Neuronal stem cell (in vitro differentiated cells): ENCODE results near the gene MRPL58.
"Not testable (repeated sequence)": the region's sequence is repeated elsewhere in the genome, so short reads cannot be mapped to it uniquely, and the experiment has no call there.

Experiments used
- DNase-seq: peaks from one replicate; pipeline ENCODE4 v3.0.0-alpha.2; 2013; ENCODE audit warnings: low spot score
- H2AFZ ChIP-seq: one replicate; pipeline ENCODE4 v1.6.1; 2013; ENCODE audit warnings: mild to moderate bottlenecking, low read length, inconsistent platforms
- H2AK5ac ChIP-seq: 2 replicates; pipeline ENCODE4 v1.6.1; 2013; ENCODE audit warnings: low read depth, mild to moderate bottlenecking, inconsistent platforms, low read length, moderate library complexity, mixed read lengths
- H2BK120ac ChIP-seq: 2 replicates; pipeline ENCODE4 v1.6.1; 2013; ENCODE audit warnings: low read depth, mild to moderate bottlenecking, inconsistent platforms, low read length, moderate library complexity, mixed read lengths
- H2BK12ac ChIP-seq: one replicate; pipeline ENCODE4 v1.6.1; 2013; ENCODE audit warnings: low read length, inconsistent platforms
- H2BK15ac ChIP-seq: 2 replicates; pipeline ENCODE4 v1.6.1; 2013; ENCODE audit warnings: mild to moderate bottlenecking, low read length, inconsistent platforms, mixed read lengths
- H2BK5ac ChIP-seq: one replicate; pipeline ENCODE4 v1.6.1; 2013; ENCODE audit warnings: inconsistent platforms, mild to moderate bottlenecking, low read length, moderate library complexity
- H3K14ac ChIP-seq: one replicate; pipeline ENCODE4 v1.6.1; 2013; ENCODE audit warnings: low read length, inconsistent platforms
- H3K18ac ChIP-seq: 2 replicates; pipeline ENCODE4 v1.6.1; 2013; ENCODE audit warnings: low read length, inconsistent platforms
- H3K23ac ChIP-seq: 2 replicates; pipeline ENCODE4 v1.6.1; 2013; ENCODE audit warnings: low read depth, mild to moderate bottlenecking, mixed read lengths, low read length, inconsistent platforms; ENCODE audit not compliant: poor library complexity
- H3K27ac ChIP-seq: replicated peaks from 3 replicates; pipeline ENCODE4 v1.5.1; 2013; ENCODE audit warnings: low read length, inconsistent platforms
- H3K27me3 ChIP-seq, 3 experiments: 2 replicates each; pipeline ENCODE4 v1.6.1; 2013; ENCODE audit warnings: low read length in 3 of 3, mild to moderate bottlenecking in 2 of 3, inconsistent platforms in 1 of 3, low read depth in 1 of 3, mixed read lengths in 1 of 3, moderate library complexity in 1 of 3; ENCODE audit not compliant: control insufficient read depth in 3 of 3, insufficient read depth in 3 of 3
- H3K36me3 ChIP-seq, 2 donors: replicated peaks in 1 of 2; 2 replicates each; pipeline ENCODE4 v1.6.1; 2013; ENCODE audit warnings: low read length in 2 of 2; ENCODE audit not compliant: control insufficient read depth in 2 of 2, insufficient read depth in 2 of 2
- H3K4ac ChIP-seq: 2 replicates; pipeline ENCODE4 v1.6.1; 2013; ENCODE audit warnings: inconsistent platforms, mild to moderate bottlenecking, low read length, moderate library complexity
- H3K4me1 ChIP-seq, 2 donors: 1 replicate in 1 of 2; 2 replicates in 1 of 2; pipeline ENCODE4 v1.6.1; 2013; ENCODE audit warnings: low read length in 2 of 2, low read depth in 1 of 2; ENCODE audit not compliant: control insufficient read depth in 2 of 2, insufficient read depth in 1 of 2
- H3K4me2 ChIP-seq: one replicate; pipeline ENCODE4 v1.6.1; 2013; ENCODE audit warnings: mild to moderate bottlenecking, low read length, inconsistent platforms; ENCODE audit not compliant: insufficient read depth, poor library complexity, severe bottlenecking
- H3K4me3 ChIP-seq, 2 donors: 2 replicates each; pipeline ENCODE4 v1.5.1; 2013; ENCODE audit warnings: low read length in 2 of 2, mild to moderate bottlenecking in 2 of 2, inconsistent platforms in 1 of 2, moderate library complexity in 1 of 2
- H3K79me1 ChIP-seq: one replicate; pipeline ENCODE4 v1.6.1; 2013; ENCODE audit warnings: low read depth, mild to moderate bottlenecking, inconsistent platforms, low read length, moderate library complexity
- H3K9ac ChIP-seq: one replicate; pipeline ENCODE4 v1.6.1; 2013; ENCODE audit warnings: mild to moderate bottlenecking, low read depth, low read length, inconsistent platforms; ENCODE audit not compliant: poor library complexity
- H3K9me3 ChIP-seq, 2 donors: replicated peaks in 1 of 2; 2 replicates each; pipeline versions ENCODE3 to v1.6.1; 2013; ENCODE audit warnings: low read length in 2 of 2, mild to moderate bottlenecking in 2 of 2, inconsistent platforms in 1 of 2, low read depth in 1 of 2, mixed read lengths in 1 of 2, moderate library complexity in 1 of 2; ENCODE audit not compliant: control insufficient read depth in 2 of 2, insufficient read depth in 1 of 2
- H4K8ac ChIP-seq: one replicate; pipeline ENCODE4 v1.6.1; 2013; ENCODE audit warnings: low read depth, mild to moderate bottlenecking, inconsistent platforms, low read length, moderate library complexity
- H4K91ac ChIP-seq: one replicate; pipeline ENCODE4 v1.6.1; 2013; ENCODE audit warnings: low read length, low read depth, mild to moderate bottlenecking, inconsistent platforms; ENCODE audit not compliant: poor library complexity
- WGBS, 2 donors: extraction: QIAGEN DNeasy Blood & Tissue Kit; methylation state at CpG; one replicate each; pipeline ENCODE4 v1.1.7; 2013; ENCODE audit warnings: missing lambda C conversion rate in 2 of 2, mixed read lengths in 1 of 2; ENCODE audit not compliant: insufficient read length in 2 of 2, insufficient replicate concordance in 1 of 2; ENCODE audit errors: extremely low coverage in 2 of 2; 5-methylcytosine and 5-hydroxymethylcytosine counted together

Gene MRPL58

DNA sequence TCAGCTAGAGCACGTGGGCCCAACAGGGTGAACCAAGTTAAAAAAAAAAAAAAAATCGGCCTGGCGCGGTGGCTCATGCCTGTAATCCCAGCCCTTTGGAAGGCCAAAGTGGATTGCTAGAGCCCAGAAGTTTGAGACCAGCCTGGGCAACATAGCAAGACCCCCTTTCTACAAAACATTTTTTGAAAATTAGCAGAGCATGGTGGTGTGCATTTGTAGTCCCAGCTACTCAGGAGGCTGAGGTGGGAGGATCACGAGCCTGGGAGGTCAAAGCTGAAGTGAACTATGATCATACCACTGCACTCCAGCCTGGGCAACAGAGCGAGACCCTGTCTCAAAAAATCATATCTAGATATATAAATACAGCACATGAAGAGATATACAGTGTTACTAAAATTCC lies 6.4 kb upstream of the MRPL58 start:
- not testable (repeated sequence) for H2AK5ac ChIP-seq, H4K8ac ChIP-seq, H2BK5ac ChIP-seq, H3K4me3 ChIP-seq, H3K4me2 ChIP-seq, H3K27me3 ChIP-seq, H3K27ac ChIP-seq, H3K79me1 ChIP-seq, H3K4ac ChIP-seq, H3K9ac ChIP-seq, H2AFZ ChIP-seq, H2BK120ac ChIP-seq, DNase-seq, H3K4me1 ChIP-seq, H3K9me3 ChIP-seq, H3K14ac ChIP-seq, H2BK15ac ChIP-seq, H4K91ac ChIP-seq, H2BK12ac ChIP-seq, H3K23ac ChIP-seq, H3K18ac ChIP-seq
- H3K36me3 ChIP-seq, result peaks cover 25 to 47% of the 10 kb centered on the region in 2 donors
- WGBS, 2 donors, result no CpG with 5 or more reads among the region's 6 CpGs

DNA sequence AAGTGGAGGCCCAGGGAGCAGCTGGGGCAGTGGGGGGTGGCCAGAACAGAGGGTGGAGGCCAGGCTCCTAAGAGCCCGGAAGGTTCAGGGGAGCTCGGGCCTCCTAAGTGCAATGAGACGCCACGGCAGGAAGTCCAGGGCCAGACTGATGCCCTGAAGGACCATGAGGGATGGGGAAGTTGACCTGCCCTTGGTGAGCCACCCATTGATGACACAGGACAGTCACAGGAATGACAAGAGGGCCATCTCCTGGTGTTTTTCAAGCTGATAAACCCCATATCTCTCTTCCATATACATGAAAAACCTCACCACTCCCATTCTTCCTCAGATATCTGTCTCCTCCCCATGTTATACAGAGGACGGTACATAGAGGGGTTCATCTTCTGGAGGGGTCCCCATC lies 5.8 kb upstream of the MRPL58 start:
- no peak overlapping the region for H3K4me2 ChIP-seq
- no peak overlapping the region for H2BK5ac ChIP-seq
- no peak overlapping the region for H4K91ac ChIP-seq
- no peak for DNase-seq
- no peaks in the 10 kb centered on the region for H3K9me3 ChIP-seq
- H3K27ac ChIP-seq, result no peak overlapping the region
- H3K9ac ChIP-seq, result no peak overlapping the region
- H3K4me3 ChIP-seq, result no peak overlapping the region
- H3K4ac ChIP-seq, result no peak overlapping the region
- no peak overlapping the region for H2AFZ ChIP-seq
- H3K14ac ChIP-seq, result no peak overlapping the region
- peaks cover 20 to 41% of the 10 kb centered on the region in 2 donors for H3K36me3 ChIP-seq
- no peaks in the 10 kb centered on the region for H3K27me3 ChIP-seq
- no peak overlapping the region for H2BK12ac ChIP-seq
- no peak overlapping the region for H2BK120ac ChIP-seq
- peaks cover 2 to 6% of the 10 kb centered on the region in 2 donors for H3K4me1 ChIP-seq
- no CpG with 5 or more reads among the region's 5 CpGs for WGBS, 2 donors
- H3K79me1 ChIP-seq, result no peaks in the 10 kb centered on the region
- H4K8ac ChIP-seq, result no peak overlapping the region
- no peak overlapping the region for H3K23ac ChIP-seq
- no peak overlapping the region for H2AK5ac ChIP-seq
- no peak overlapping the region for H3K18ac ChIP-seq
- no peak overlapping the region for H2BK15ac ChIP-seq

DNA sequence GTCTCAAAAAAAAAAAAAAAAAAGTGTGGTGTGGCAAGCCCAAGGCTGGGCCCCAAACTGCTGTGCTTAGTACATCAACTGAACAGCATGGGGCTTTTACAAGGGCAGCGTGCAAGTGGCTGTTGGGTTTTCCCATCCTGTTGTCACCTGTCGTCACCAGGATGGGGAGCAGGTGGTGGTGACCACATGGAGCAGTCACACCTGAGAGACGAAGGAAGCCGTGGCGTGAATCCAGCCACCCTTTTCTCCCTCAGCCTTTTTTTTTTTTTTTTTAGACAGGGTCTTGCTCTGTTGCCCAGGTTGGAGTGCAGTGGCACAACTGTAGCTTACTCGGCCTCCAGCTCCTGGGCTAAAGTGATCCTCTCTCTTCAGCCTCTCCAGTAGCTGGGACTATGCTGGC lies 4.1 kb upstream of the MRPL58 start:
- WGBS, 2 donors, result no CpG with 5 or more reads among the region's 6 CpGs
- no peak overlapping the region for H3K23ac ChIP-seq
- no peak overlapping the region for H2AFZ ChIP-seq
- peak overlapping the region; percentile 12 for H3K9ac ChIP-seq
- no peak overlapping the region for H3K4me3 ChIP-seq
- H3K4me1 ChIP-seq, result peaks cover 4 to 7% of the 10 kb centered on the region in 2 donors
- H3K36me3 ChIP-seq, result peaks cover 8 to 24% of the 10 kb centered on the region in 2 donors
- H2BK12ac ChIP-seq, result no peak overlapping the region
- H4K91ac ChIP-seq, result no peak overlapping the region
- H3K9me3 ChIP-seq, result no peaks in the 10 kb centered on the region
- H3K18ac ChIP-seq, result no peak overlapping the region
- no peak overlapping the region for H4K8ac ChIP-seq
- H2BK120ac ChIP-seq, result no peak overlapping the region
- no peak overlapping the region for H3K27ac ChIP-seq
- no peaks in the 10 kb centered on the region for H3K79me1 ChIP-seq
- H3K4me2 ChIP-seq, result no peak overlapping the region
- no peak overlapping the region for H2BK5ac ChIP-seq
- DNase-seq, result no peak
- H3K4ac ChIP-seq, result no peak overlapping the region
- no peak overlapping the region for H3K14ac ChIP-seq
- H3K27me3 ChIP-seq, result no peaks in the 10 kb centered on the region
- H2BK15ac ChIP-seq, result no peak overlapping the region
- H2AK5ac ChIP-seq, result no peak overlapping the region

DNA sequence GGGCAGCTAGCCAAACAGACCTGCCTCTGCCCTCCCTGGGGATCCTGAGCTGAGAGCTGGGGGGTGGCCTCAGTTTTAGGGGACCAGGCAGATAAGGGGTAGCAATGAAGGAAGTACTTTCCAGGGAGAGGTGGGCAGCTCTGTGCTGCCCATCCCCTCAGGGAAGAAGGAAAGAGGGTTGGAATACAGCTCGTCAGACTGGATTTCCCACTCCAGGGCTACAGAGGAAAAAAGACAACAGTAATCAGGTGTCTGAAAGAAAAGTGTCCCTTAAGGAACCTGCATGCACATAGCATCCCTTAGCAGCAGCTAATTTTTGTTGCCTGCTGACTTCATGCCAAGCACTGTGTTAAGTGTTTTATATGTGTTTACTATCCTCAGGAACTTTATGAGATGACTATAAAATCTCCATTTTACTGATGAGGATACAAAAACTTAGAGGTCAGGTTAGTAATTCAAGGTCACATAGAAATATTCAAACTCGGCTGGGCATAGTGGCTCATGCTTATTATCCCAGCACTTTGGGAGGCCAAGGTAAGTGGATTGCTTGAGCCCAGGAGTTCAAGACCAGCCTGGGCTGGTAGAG lies 3.2 kb upstream of the MRPL58 start:
- no peak for DNase-seq
- Histone ChIP-seq H3K4me2 (no peak overlapping the region), H2BK12ac (no peak overlapping the region), H2BK120ac (no peak overlapping the region), H3K4ac (no peak overlapping the region), H3K9me3 (no peaks in the 10 kb centered on the region), H3K79me1 (no peaks in the 10 kb centered on the region), H4K91ac (no peak overlapping the region), H3K18ac (no peak overlapping the region), H3K27me3 (no peaks in the 10 kb centered on the region), H3K27ac (no peak overlapping the region), H3K23ac (no peak overlapping the region), H2AK5ac (no peak overlapping the region), H2BK15ac (no peak overlapping the region), H4K8ac (no peak overlapping the region), H2AFZ (no peak overlapping the region), H3K14ac (no peak overlapping the region), H3K36me3 (peaks cover 5 to 16% of the 10 kb centered on the region in 2 donors), H2BK5ac (no peak overlapping the region), H3K9ac (no peak overlapping the region), H3K4me3 (no peak overlapping the region), H3K4me1 (peaks cover 7 to 12% of the 10 kb centered on the region in 2 donors)
- no CpG with 5 or more reads among the region's 2 CpGs for WGBS, 2 donors
